ENCODE results near the gene WDR38. TPM values are rescaled to one million over a fixed set of nuclear protein-coding genes. Genes with fewer than 3 reads are reported as not detected.

Gene WDR38
- total and polyA plus RNA-seq, 2 of the 13 experiments (the other 11 are each of a cell fraction or from before 2014, with no cell fraction given) = not detected

DNA sequence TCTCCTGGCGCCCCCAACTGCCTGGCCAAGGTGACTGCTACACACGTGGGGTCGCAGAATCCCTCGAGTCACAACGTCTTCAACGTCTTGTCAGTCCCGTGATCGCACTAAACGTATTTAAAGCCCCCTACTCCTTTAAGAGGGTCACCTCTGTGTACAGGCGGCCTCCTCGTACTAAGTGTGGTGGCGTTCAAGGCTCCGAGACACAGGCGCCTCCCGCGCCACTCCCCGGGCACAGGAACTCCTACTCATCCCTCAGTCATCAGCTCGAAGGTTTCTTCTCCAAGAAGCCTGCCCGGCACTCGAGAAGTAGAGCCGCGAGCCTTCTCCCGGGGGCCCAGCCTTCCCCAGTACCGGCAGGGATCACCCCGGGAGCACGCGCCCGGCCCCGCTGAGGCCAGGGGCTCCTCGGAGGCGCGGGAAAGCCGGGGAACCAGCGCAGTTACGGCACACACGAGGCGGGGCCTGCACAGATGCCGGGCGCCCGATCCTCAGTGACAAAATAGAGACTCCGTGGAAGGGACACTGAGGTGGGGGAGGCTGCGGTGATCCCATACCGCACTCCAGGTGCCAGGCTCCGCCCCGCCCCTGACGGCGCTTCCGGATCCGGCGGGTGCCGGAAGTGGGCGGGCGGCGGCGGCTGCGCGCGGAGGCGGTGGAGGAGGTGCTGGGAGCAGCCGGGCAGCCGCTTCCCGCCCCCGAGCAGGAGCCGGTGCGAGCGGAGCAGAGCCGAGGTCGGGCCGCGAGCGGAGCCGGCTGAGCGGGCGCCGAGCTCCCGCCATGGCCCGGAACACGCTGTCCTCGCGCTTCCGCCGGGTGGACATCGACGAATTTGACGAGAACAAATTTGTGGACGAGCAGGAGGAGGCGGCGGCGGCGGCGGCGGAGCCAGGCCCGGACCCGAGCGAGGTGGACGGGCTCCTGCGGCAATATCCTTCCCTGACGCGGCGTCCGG is 15.5 kb downstream of the WDR38 start (continued):
- TF ChIP-seq ZNF337 (CRISPR knock-in tag; IDR thresholded peaks at IDR 0.05; ENCODE audit: borderline replicate concordance, low read depth) = no peak
- no peak for TF ChIP-seq ZBTB7B (CRISPR knock-in tag; IDR thresholded peaks at IDR 0.05)
- TF ChIP-seq, protein P1, sequence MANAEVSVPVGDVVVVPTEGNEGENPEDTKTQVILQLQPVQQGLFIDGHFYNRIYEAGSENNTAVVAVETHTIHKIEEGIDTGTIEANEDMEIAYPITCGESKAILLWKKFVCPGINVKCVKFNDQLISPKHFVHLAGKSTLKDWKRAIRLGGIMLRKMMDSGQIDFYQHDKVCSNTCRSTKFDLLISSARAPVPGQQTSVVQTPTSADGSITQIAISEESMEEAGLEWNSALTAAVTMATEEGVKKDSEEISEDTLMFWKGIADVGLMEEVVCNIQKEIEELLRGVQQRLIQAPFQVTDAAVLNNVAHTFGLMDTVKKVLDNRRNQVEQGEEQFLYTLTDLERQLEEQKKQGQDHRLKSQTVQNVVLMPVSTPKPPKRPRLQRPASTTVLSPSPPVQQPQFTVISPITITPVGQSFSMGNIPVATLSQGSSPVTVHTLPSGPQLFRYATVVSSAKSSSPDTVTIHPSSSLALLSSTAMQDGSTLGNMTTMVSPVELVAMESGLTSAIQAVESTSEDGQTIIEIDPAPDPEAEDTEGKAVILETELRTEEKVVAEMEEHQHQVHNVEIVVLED (CRISPR knock-in tag; IDR thresholded peaks at IDR 0.05; ENCODE audit: borderline replicate concordance) = peak; percentile 82
- no peak for TF ChIP-seq MTF1 (CRISPR knock-in tag; IDR thresholded peaks at IDR 0.05)
- TF ChIP-seq ZNF720 (CRISPR knock-in tag; IDR thresholded peaks at IDR 0.05) = no peak
- TF ChIP-seq FOXM1 (CRISPR knock-in tag; IDR thresholded peaks at IDR 0.05) = peak; percentile 30; the same call in 1 of the 2 replicates
- TF ChIP-seq, protein P2, sequence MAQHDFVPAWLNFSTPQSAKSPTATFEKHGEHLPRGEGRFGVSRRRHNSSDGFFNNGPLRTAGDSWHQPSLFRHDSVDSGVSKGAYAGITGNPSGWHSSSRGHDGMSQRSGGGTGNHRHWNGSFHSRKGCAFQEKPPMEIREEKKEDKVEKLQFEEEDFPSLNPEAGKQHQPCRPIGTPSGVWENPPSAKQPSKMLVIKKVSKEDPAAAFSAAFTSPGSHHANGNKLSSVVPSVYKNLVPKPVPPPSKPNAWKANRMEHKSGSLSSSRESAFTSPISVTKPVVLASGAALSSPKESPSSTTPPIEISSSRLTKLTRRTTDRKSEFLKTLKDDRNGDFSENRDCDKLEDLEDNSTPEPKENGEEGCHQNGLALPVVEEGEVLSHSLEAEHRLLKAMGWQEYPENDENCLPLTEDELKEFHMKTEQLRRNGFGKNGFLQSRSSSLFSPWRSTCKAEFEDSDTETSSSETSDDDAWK (CRISPR knock-in tag; IDR thresholded peaks at IDR 0.05) = no peak
- peak; percentile 21; the same call in 1 of the 2 replicates for TF ChIP-seq GLI4 (CRISPR knock-in tag; IDR thresholded peaks at IDR 0.05; ENCODE audit: borderline replicate concordance)
- no peak for TF ChIP-seq GATAD2A (CRISPR knock-in tag; IDR thresholded peaks at IDR 0.05)
- peak; percentile 87 for TF ChIP-seq DMAP1 (CRISPR knock-in tag; IDR thresholded peaks at IDR 0.05)
- TF ChIP-seq NFATC3 (CRISPR knock-in tag; IDR thresholded peaks at IDR 0.05) = no peak
- TF ChIP-seq, protein P3, sequence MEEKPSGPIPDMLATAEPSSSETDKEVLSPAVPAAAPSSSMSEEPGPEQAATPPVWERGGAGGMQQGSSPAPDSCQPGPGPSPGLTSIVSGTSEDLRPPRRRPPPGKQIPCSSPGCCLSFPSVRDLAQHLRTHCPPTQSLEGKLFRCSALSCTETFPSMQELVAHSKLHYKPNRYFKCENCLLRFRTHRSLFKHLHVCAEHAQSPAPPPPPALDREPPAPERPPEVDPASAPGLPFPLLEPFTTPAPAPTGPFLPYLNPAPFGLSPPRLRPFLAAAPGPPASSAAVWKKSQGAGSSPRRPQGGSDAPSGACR (CRISPR knock-in tag; IDR thresholded peaks at IDR 0.05) = 0 out of 2 replicates have a peak, but pooled peaks have one; percentile 70
- peak; percentile 81; the same call in 1 of the 2 replicates for TF ChIP-seq SPEN (CRISPR knock-in tag; IDR thresholded peaks at IDR 0.05; ENCODE audit: low read depth)
- TF ChIP-seq ZNF282 (IDR thresholded peaks at IDR 0.05; ENCODE audit: partially characterized antibody) = no peak
- TF ChIP-seq RFX1 (IDR thresholded peaks at IDR 0.05) = no peak
- no peak; the same call in none of the 2 replicates for TF ChIP-seq ELF3 (CRISPR knock-in tag; IDR thresholded peaks at IDR 0.05)
- peak; percentile 47; the same call in 1 of the 2 replicates for TF ChIP-seq CREB1 (IDR thresholded peaks at IDR 0.05)
- peak; percentile 42; the same call in 1 of the 2 replicates for TF ChIP-seq CREB1 (CRISPR knock-in tag; IDR thresholded peaks at IDR 0.05)
- TF ChIP-seq ZSCAN30 (CRISPR knock-in tag; IDR thresholded peaks at IDR 0.05) = no peak
- TF ChIP-seq, protein P4, sequence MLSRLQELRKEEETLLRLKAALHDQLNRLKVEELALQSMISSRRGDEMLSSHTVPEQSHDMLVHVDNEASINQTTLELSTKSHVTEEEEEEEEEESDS (CRISPR knock-in tag; IDR thresholded peaks at IDR 0.05; ENCODE audit: borderline replicate concordance) = no peak
- no peak for TF ChIP-seq SMC3 (IDR thresholded peaks at IDR 0.05; ENCODE audit: low read length)
- peak; percentile 68 for TF ChIP-seq ATF7-NPFF (CRISPR knock-in tag; IDR thresholded peaks at IDR 0.05; ENCODE audit: low read depth)
- TF ChIP-seq, protein P5, sequence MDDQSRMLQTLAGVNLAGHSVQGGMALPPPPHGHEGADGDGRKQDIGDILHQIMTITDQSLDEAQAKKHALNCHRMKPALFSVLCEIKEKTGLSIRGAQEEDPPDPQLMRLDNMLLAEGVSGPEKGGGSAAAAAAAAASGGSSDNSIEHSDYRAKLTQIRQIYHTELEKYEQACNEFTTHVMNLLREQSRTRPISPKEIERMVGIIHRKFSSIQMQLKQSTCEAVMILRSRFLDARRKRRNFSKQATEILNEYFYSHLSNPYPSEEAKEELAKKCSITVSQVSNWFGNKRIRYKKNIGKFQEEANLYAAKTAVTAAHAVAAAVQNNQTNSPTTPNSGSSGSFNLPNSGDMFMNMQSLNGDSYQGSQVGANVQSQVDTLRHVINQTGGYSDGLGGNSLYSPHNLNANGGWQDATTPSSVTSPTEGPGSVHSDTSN (CRISPR knock-in tag; IDR thresholded peaks at IDR 0.05; ENCODE audit: borderline replicate concordance) = no peak; the same call in 1 of the 2 replicates
- peak; percentile 71 for TF ChIP-seq SP2 (CRISPR knock-in tag; IDR thresholded peaks at IDR 0.05)
- TF ChIP-seq, protein P6, sequence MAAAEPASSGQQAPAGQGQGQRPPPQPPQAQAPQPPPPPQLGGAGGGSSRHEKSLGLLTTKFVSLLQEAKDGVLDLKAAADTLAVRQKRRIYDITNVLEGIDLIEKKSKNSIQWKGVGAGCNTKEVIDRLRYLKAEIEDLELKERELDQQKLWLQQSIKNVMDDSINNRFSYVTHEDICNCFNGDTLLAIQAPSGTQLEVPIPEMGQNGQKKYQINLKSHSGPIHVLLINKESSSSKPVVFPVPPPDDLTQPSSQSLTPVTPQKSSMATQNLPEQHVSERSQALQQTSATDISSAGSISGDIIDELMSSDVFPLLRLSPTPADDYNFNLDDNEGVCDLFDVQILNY (CRISPR knock-in tag; conservative IDR thresholded peaks at IDR 0.05) = peak; percentile 79; the same call in 1 of the 2 replicates
